ENCODE data around the gene PROX1.

DNA sequence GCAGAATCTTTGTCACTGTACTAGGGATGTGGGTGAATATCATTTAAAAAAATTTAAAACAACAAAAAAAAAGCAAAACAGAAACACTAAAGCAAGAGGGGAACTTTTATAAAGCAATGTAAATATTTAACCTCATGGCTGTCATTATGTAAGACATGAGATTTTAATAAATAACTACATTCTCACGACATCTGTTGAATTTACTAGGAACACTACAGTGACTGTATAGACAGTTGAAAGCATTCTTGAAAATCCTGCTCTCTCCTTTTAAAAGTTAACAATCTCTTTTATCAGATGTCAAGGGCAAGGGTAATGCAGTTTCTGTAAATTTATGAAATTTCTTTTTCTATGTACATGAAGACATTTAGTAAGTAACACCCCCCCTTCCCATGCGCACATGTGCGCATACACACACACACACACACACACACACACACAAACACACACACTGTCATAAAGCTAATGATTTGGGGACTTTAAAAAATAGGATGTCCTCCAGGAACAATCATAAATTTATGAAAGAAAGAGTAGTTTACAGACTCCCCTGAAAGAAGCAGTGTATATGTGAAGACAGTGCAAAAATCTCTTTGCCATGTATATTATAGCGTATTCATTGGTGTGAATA lies 51.7 kb downstream of the PROX1 start:
- TF ChIP-seq, protein P1, sequence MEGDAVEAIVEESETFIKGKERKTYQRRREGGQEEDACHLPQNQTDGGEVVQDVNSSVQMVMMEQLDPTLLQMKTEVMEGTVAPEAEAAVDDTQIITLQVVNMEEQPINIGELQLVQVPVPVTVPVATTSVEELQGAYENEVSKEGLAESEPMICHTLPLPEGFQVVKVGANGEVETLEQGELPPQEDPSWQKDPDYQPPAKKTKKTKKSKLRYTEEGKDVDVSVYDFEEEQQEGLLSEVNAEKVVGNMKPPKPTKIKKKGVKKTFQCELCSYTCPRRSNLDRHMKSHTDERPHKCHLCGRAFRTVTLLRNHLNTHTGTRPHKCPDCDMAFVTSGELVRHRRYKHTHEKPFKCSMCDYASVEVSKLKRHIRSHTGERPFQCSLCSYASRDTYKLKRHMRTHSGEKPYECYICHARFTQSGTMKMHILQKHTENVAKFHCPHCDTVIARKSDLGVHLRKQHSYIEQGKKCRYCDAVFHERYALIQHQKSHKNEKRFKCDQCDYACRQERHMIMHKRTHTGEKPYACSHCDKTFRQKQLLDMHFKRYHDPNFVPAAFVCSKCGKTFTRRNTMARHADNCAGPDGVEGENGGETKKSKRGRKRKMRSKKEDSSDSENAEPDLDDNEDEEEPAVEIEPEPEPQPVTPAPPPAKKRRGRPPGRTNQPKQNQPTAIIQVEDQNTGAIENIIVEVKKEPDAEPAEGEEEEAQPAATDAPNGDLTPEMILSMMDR (conservative IDR thresholded peaks at IDR 0.05; ENCODE audit: low read length) = no peak
- TF ChIP-seq EZH2phosphoT487 (IDR thresholded peaks at IDR 0.05; ENCODE audit: borderline replicate concordance, low read depth, low read length) = no peak

Measured in OCI-LY7 (cell line).